ENCODE results near the gene MIX23.

Gene MIX23

DNA sequence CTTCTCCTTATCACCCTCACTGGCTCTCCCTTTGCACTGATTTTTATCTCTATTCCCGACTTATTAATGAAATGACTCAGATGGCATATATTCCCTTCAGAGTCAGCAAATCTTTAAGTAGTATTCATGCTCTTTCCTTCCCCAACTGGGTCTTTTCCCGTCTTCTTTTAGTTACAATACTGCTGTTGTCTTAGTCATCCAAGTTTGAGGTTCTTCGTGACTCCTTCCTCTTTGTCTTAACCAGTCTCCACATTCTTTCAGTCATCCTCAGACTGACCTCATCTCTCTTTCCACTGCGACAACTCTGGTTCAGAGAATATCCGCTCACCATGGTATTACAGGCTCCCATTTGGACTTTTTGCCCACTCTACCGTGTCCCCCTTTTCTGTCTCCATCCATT is 20.5 kb upstream of the MIX23 start:
- no peak overlapping the region for H3K4me2 ChIP-seq (ENCODE audit: low read depth, low read length, poor library complexity, severe bottlenecking)
- no peaks in the 10 kb centered on the region for H3K27me3 ChIP-seq (ENCODE audit: insufficient read depth, low read length, poor library complexity, severe bottlenecking)
- H3F3A ChIP-seq (ENCODE audit: low read depth), result no peaks in the 10 kb centered on the region
- H3K4me3 ChIP-seq (ENCODE audit: low read length, poor library complexity, severe bottlenecking), result no peak overlapping the region
- peaks cover 60% of the 10 kb centered on the region; the same call in 1 of the 2 replicates for H3K36me3 ChIP-seq (ENCODE audit: insufficient read depth, low read length)
- no peaks in the 10 kb centered on the region for H3K4me1 ChIP-seq (ENCODE audit: insufficient read depth, low read length, poor library complexity, severe bottlenecking)
- no peak overlapping the region for H3K9ac ChIP-seq (ENCODE audit: low read depth, low read length, poor library complexity, severe bottlenecking)
- H4K20me1 ChIP-seq (ENCODE audit: insufficient read depth, low read length, poor library complexity, severe bottlenecking), result no peaks in the 10 kb centered on the region
- H3K79me2 ChIP-seq (ENCODE audit: insufficient read depth, low read length), result peaks cover 11% of the 10 kb centered on the region; the same call in 1 of the 2 replicates
- H2AFZ ChIP-seq (ENCODE audit: low read length), result no peak overlapping the region
- TF ChIP-seq EZH2phosphoT487 (IDR thresholded peaks at IDR 0.05; ENCODE audit: borderline replicate concordance), result no peak
- TF ChIP-seq, protein P1, sequence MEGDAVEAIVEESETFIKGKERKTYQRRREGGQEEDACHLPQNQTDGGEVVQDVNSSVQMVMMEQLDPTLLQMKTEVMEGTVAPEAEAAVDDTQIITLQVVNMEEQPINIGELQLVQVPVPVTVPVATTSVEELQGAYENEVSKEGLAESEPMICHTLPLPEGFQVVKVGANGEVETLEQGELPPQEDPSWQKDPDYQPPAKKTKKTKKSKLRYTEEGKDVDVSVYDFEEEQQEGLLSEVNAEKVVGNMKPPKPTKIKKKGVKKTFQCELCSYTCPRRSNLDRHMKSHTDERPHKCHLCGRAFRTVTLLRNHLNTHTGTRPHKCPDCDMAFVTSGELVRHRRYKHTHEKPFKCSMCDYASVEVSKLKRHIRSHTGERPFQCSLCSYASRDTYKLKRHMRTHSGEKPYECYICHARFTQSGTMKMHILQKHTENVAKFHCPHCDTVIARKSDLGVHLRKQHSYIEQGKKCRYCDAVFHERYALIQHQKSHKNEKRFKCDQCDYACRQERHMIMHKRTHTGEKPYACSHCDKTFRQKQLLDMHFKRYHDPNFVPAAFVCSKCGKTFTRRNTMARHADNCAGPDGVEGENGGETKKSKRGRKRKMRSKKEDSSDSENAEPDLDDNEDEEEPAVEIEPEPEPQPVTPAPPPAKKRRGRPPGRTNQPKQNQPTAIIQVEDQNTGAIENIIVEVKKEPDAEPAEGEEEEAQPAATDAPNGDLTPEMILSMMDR (conservative IDR thresholded peaks at IDR 0.05; ENCODE audit: low read length), result no peak
- no peaks in the 10 kb centered on the region for H3K9me2 ChIP-seq (replicated peaks; ENCODE audit: low read depth, low read length)
- no peaks in the 10 kb centered on the region for H3K9me3 ChIP-seq (ENCODE audit: insufficient read depth, low read depth, low read length)

DNA sequence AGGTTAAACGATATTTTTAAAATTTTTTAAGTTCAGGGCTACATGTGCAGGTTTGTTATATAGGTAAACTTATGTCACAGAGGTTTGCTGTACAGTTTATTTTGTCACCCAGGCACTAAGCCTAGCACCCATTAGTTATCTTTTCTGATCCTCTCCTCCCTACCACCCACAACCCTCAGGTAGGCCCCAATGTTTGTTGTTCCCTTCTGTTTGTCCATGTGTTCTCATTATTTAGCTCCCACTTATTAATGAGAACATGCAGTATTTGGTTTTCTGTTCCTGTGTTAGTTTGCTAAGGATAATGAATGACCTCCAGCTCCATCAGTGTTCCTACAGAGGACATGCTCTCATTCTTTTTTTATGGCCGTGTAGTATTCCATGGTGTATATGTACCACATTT is 15.9 kb upstream of the MIX23 start:
- no peak for TF ChIP-seq EZH2phosphoT487 (IDR thresholded peaks at IDR 0.05; ENCODE audit: borderline replicate concordance)
- TF ChIP-seq, protein P1 (conservative IDR thresholded peaks at IDR 0.05; ENCODE audit: low read length), result no peak
- peaks cover 28% of the 10 kb centered on the region; the same call in 1 of the 2 replicates for H3K79me2 ChIP-seq (ENCODE audit: insufficient read depth, low read length)

DNA sequence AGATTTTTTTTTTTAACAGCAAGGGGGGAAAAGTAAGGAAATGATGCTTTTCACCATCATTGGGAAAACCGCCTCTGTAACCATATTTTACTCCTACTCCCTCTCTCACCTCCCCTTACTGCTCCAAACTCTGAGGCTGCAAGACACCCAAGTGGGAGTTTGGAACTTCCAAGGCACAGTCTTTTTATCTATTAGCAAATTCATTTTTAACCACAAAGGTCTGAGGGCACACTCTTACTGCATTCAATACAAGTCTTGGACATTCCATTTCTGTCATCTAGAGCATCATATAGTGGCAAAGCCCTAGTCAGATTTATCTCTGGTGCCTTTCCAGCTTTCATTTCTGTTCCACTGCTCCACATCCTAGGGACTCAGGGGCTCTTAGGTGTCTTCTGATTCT is 14.2 kb upstream of the MIX23 start:
- Histone ChIP-seq H4K20me1 (ENCODE audit: insufficient read depth, low read length, poor library complexity, severe bottlenecking) (no peaks in the 10 kb centered on the region), H2AFZ (ENCODE audit: low read length) (no peak overlapping the region), H3K79me2 (ENCODE audit: insufficient read depth, low read length) (peaks cover 43% of the 10 kb centered on the region; the same call in 1 of the 2 replicates), H3K9me2 (replicated peaks; ENCODE audit: low read depth, low read length) (no peaks in the 10 kb centered on the region), H3K9me3 (ENCODE audit: insufficient read depth, low read depth, low read length) (no peaks in the 10 kb centered on the region), H3F3A (ENCODE audit: low read depth) (no peaks in the 10 kb centered on the region), H3K4me2 (ENCODE audit: low read depth, low read length, poor library complexity, severe bottlenecking) (no peak overlapping the region), H3K4me1 (ENCODE audit: insufficient read depth, low read length, poor library complexity, severe bottlenecking) (peaks cover 24% of the 10 kb centered on the region), H3K4me3 (ENCODE audit: low read length, poor library complexity, severe bottlenecking) (no peak overlapping the region), H3K27me3 (ENCODE audit: insufficient read depth, low read length, poor library complexity, severe bottlenecking) (no peaks in the 10 kb centered on the region), H3K9ac (ENCODE audit: low read depth, low read length, poor library complexity, severe bottlenecking) (no peak overlapping the region), H3K36me3 (ENCODE audit: insufficient read depth, low read length) (peaks cover 8% of the 10 kb centered on the region; the same call in 1 of the 2 replicates)
- TF ChIP-seq, protein P1 (conservative IDR thresholded peaks at IDR 0.05; ENCODE audit: low read length), result no peak
- no peak for TF ChIP-seq EZH2phosphoT487 (IDR thresholded peaks at IDR 0.05; ENCODE audit: borderline replicate concordance)

More for the DNA sequence above, 15.9 kb upstream of the MIX23 start:
- no peak overlapping the region for H2AFZ ChIP-seq (ENCODE audit: low read length)
- no peak overlapping the region for H3K4me2 ChIP-seq (ENCODE audit: low read depth, low read length, poor library complexity, severe bottlenecking)
- no peak overlapping the region for H3K9ac ChIP-seq (ENCODE audit: low read depth, low read length, poor library complexity, severe bottlenecking)
- no peaks in the 10 kb centered on the region for H3K27me3 ChIP-seq (ENCODE audit: insufficient read depth, low read length, poor library complexity, severe bottlenecking)
- no peaks in the 10 kb centered on the region for H3K9me2 ChIP-seq (replicated peaks; ENCODE audit: low read depth, low read length)
- no peaks in the 10 kb centered on the region for H3F3A ChIP-seq (ENCODE audit: low read depth)
- peaks cover 19% of the 10 kb centered on the region for H3K4me1 ChIP-seq (ENCODE audit: insufficient read depth, low read length, poor library complexity, severe bottlenecking)
- no peaks in the 10 kb centered on the region for H3K9me3 ChIP-seq (ENCODE audit: insufficient read depth, low read depth, low read length)
- no peak overlapping the region for H3K4me3 ChIP-seq (ENCODE audit: low read length, poor library complexity, severe bottlenecking)
- H4K20me1 ChIP-seq (ENCODE audit: insufficient read depth, low read length, poor library complexity, severe bottlenecking), result no peaks in the 10 kb centered on the region
- H3K36me3 ChIP-seq (ENCODE audit: insufficient read depth, low read length), result peaks cover 15% of the 10 kb centered on the region; the same call in 1 of the 2 replicates
